SU-DHL-6 (cell line): Measurements from ENCODE around the gene NTM.

Experiments
- H2AFZ ChIP-seq: fragments of 200-600 bp; sonication (generic); 2 replicates; pipeline ENCODE4 v1.6.1; 2014; ENCODE audit warnings: low read depth, mild to moderate bottlenecking, moderate library complexity, mixed read lengths, antibody characterized with exemption, low read length; ENCODE audit not compliant: severe bottlenecking
- H3F3A ChIP-seq: fragments of 200-600 bp; shearing (Covaris generic); 2 replicates; pipeline ENCODE4 v1.6.0; 2016; ENCODE audit warnings: antibody characterized with exemption, mild to moderate bottlenecking; ENCODE audit not compliant: insufficient read depth
- H3K27ac ChIP-seq: fragments of 200-600 bp; sonication (generic); 2 replicates; pipeline ENCODE4 v1.5.1; 2016; ENCODE audit warnings: low read depth, mild to moderate bottlenecking, low read length, moderate library complexity, mixed read lengths
- H3K27me3 ChIP-seq: fragments of 200-600 bp; sonication (generic), shearing (Covaris generic); 2 replicates; pipeline ENCODE4 v1.6.0; 2014; ENCODE audit warnings: mild to moderate bottlenecking, low read length
- H3K36me3 ChIP-seq: fragments of 200-600 bp; sonication (generic); 2 replicates; pipeline ENCODE4 v1.6.1; 2014; ENCODE audit warnings: mild to moderate bottlenecking, low read length, mixed read lengths
- H3K4me2 ChIP-seq: fragments of 300-600, 200-600 bp; shearing (Covaris generic), sonication (generic); 2 replicates; pipeline ENCODE4 v1.6.0; 2014; ENCODE audit warnings: low read length, low read depth, mild to moderate bottlenecking; ENCODE audit not compliant: poor library complexity, severe bottlenecking
- H3K4me3 ChIP-seq: fragments of 200-600 bp; sonication (generic); 2 replicates; pipeline ENCODE4 v1.5.1; 2014; ENCODE audit warnings: antibody characterized with exemption, low read length, mild to moderate bottlenecking, mixed read lengths; ENCODE audit not compliant: insufficient read depth, poor library complexity, severe bottlenecking
- H3K79me2 ChIP-seq: fragments of 200-600 bp; sonication (generic); 2 replicates; pipeline ENCODE4 v1.6.1; 2014; ENCODE audit warnings: mild to moderate bottlenecking, low read length, moderate library complexity; ENCODE audit not compliant: insufficient read depth
- H3K9ac ChIP-seq: fragments of 200-600 bp; sonication (generic); 2 replicates; pipeline ENCODE4 v1.7.0; 2014; ENCODE audit warnings: mild to moderate bottlenecking, low read length
- H3K9me2 ChIP-seq: fragments of 200-600 bp; sonication (generic); replicated peaks from 2 replicates; pipeline ENCODE4 v1.6.1; 2014; ENCODE audit warnings: low read length; ENCODE audit not compliant: insufficient read depth
- H3K9me3 ChIP-seq: fragments of 200-600 bp; sonication (generic); 2 replicates; pipeline ENCODE4 v1.6.1; 2014; ENCODE audit warnings: low read length, mixed read lengths; ENCODE audit not compliant: insufficient read depth
- H4K20me1 ChIP-seq: fragments of 200-600 bp; sonication (generic); 2 replicates; pipeline ENCODE4 v1.6.1; 2014; ENCODE audit warnings: low read depth, mild to moderate bottlenecking, antibody characterized with exemption, low read length, moderate library complexity, mixed read lengths
- CTCF ChIP-seq: fragments of 200-600 bp; sonication (generic); IDR thresholded peaks from one replicate; pipeline ENCODE4 v1.5.1; 2017; ENCODE audit warnings: antibody characterized with exemption, mild to moderate bottlenecking, low read length, moderate library complexity; ENCODE audit not compliant: insufficient read depth, poor library complexity, severe bottlenecking
- EZH2phosphoT487 ChIP-seq: fragments of 200-600 bp; sonication (generic), shearing (Covaris generic); conservative IDR thresholded peaks from 2 replicates; pipeline ENCODE4 v1.6.1; 2018; ENCODE audit warnings: mild to moderate bottlenecking, antibody characterized with exemption, low read length, moderate library complexity, mixed read lengths

NTM gene

GRCh38 chr11:131683131-131683530 lies 312.7 kb downstream of the NTM start:
- no peak overlapping the region for H2AFZ ChIP-seq
- no peak overlapping the region for H3K27ac ChIP-seq
- H3K4me2 ChIP-seq = no peak overlapping the region
- H3K9me3 ChIP-seq = no peaks in the 10 kb centered on the region
- no peaks in the 10 kb centered on the region for H3K36me3 ChIP-seq
- H3K79me2 ChIP-seq = no peaks in the 10 kb centered on the region
- H3K4me3 ChIP-seq = no peak overlapping the region
- no peaks in the 10 kb centered on the region for H3K9me2 ChIP-seq
- H3K27me3 ChIP-seq = no peaks in the 10 kb centered on the region
- no peaks in the 10 kb centered on the region for H4K20me1 ChIP-seq
- H3K9ac ChIP-seq = no peak overlapping the region
- TF ChIP-seq CTCF (no peak), EZH2phosphoT487 (no peak)
- H3F3A ChIP-seq = no peaks in the 10 kb centered on the region

- Histone ChIP-seq H3K27me3 (no peaks in the 10 kb centered on the region), H3K27ac (no peak overlapping the region), H3K79me2 (no peaks in the 10 kb centered on the region), H2AFZ (no peak overlapping the region), H3K9me3 (no peaks in the 10 kb centered on the region), H3K36me3 (no peaks in the 10 kb centered on the region), H3F3A (no peaks in the 10 kb centered on the region), H4K20me1 (no peaks in the 10 kb centered on the region), H3K4me2 (no peak overlapping the region), H3K9me2 (no peaks in the 10 kb centered on the region), H3K9ac (no peak overlapping the region), H3K4me3 (no peak overlapping the region)
- TF ChIP-seq EZH2phosphoT487 (no peak), CTCF (no peak)
These were observed 313.3 kb downstream of the NTM start for GRCh38 chr11:131683666-131684065.

DNA sequence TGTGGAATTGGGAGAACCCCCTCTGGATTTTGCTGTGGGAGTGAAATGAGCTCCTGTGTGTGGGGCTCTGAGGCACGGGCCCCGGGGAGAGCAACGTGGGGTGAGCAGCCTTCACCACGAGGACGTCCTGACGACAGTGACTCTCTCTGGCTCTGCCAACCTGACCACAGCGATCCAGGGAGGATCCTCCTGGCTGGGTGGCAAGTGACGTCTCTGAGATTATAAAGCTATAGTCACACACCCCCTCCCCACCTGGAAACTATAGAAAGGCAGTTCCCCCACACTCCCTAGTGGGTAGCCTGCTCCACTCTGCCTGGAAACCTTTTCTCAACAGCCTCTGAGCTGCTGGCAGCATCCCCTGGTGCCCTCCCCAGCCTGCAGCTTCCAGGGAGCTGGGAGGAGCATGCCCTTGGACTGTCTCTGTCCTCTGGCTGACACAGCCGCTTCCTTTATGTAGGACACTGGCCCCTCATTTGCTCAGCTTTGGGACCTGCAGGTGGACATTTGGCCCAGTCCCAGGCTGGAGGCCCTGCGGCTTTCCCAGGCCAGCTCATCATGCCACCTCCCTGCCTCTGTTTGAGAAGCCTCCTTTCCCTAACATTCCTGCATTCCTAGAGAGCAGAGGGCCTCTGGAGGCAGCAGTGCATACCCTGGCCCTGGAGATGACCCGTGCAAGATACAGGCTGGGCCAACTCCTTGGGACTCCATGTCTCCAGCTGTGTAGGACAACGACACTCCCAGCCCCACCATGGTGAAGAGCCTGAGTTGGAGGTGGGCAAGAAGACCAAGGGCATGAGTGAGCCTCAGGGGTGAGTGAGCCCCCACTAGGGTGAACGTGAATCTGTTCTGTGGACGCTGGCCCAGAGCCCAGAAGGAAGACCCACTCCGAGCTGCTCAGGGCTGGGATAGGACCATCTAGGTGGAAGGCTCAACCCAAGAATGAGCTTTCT lies 314.0 kb downstream of the NTM start:
- TF ChIP-seq CTCF (no peak), EZH2phosphoT487 (no peak)
- no peak overlapping the region for H3K4me3 ChIP-seq
- no peaks in the 10 kb centered on the region for H3K79me2 ChIP-seq
- no peaks in the 10 kb centered on the region for H3K36me3 ChIP-seq
- H3K9me3 ChIP-seq = no peaks in the 10 kb centered on the region
- no peak overlapping the region for H3K9ac ChIP-seq
- H3F3A ChIP-seq = no peaks in the 10 kb centered on the region
- no peaks in the 10 kb centered on the region for H3K9me2 ChIP-seq
- no peaks in the 10 kb centered on the region for H3K27me3 ChIP-seq
- no peak overlapping the region for H3K4me2 ChIP-seq
- no peak overlapping the region for H3K27ac ChIP-seq
- no peaks in the 10 kb centered on the region for H4K20me1 ChIP-seq
- H2AFZ ChIP-seq = no peak overlapping the region
